Activated T-helper 17 cell treated with anti-CD3 and anti-CD28 coated beads, Interleukin-2, amount 50 U/mL, for 72 hours (primary cell): Measurements from ENCODE around the gene CGB5. TPM values are rescaled to one million over a fixed set of nuclear protein-coding genes. Genes with fewer than 3 reads are reported as not detected.
A peak's percentile ranks its signal among the peaks of the same experiment; 100 is the strongest.
"Not testable (repeated sequence)": the region's sequence is repeated elsewhere in the genome, so short reads cannot be mapped to it uniquely, and the experiment has no call there.

Experiments
- ATAC-seq: fragments of 150-1000 bp; cut with Tn5 transposase; replicated peaks from 2 replicates; pipeline ENCODE4 v1.10.0; 2021; ENCODE audit warnings: mild to moderate bottlenecking, moderate library complexity
- H3K27ac Mint-ChIP-seq: one replicate; pipeline ENCODE4 v1.8.0; 2022; ENCODE audit warnings: mixed read lengths
- H3K27me3 Mint-ChIP-seq: one replicate; pipeline ENCODE4 v1.8.0; 2022; ENCODE audit warnings: mixed read lengths
- H3K36me3 Mint-ChIP-seq: one replicate; pipeline ENCODE4 v1.8.0; 2022; ENCODE audit warnings: low read depth, mild to moderate bottlenecking, mixed read lengths
- H3K4me1 Mint-ChIP-seq: one replicate; pipeline ENCODE4 v1.8.0; 2022; ENCODE audit warnings: mixed read lengths
- H3K4me3 Mint-ChIP-seq: one replicate; pipeline ENCODE4 v1.8.0; 2022; ENCODE audit warnings: mild to moderate bottlenecking, mixed read lengths
- H3K9me3 Mint-ChIP-seq: one replicate; pipeline ENCODE4 v1.8.0; 2022; ENCODE audit warnings: mixed read lengths
- total RNA-seq, 2 donors: library from RNA; stranded (reverse); gene quantifications; one replicate each; pipeline ENCODE4 v1.2.3, GENCODE V29; 2022

CGB5 gene
- total RNA-seq, 2 donors from 2014 or later, result not detected

DNA sequence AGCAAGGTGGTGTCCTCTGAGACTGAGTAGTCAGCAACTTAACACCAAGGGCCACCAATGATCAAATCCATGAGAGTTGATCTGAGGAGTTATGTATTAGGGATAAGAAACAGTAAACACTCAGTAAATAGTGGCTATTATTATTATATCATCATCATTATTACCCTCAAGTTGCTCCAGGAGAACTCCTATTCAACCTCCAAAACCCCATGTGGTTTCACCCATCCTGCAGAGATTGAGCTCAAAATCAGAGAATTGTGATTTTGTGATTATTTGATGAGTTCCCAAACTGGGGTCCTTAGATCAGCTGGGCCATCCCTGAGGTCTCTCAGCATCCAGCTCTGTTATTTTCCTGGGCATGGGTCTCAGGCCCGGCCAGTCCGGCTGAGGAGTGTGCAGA lies 17.4 kb downstream of the CGB5 start:
- Mint-ChIP-seq H3K4me3 (no peak overlapping the region), H3K9me3 (no peaks in the 10 kb centered on the region), H3K36me3 (no peaks in the 10 kb centered on the region), H3K27me3 (peaks cover 33% of the 10 kb centered on the region), H3K4me1 (peaks cover 8% of the 10 kb centered on the region), H3K27ac (no peak overlapping the region)
- no peak for ATAC-seq

GRCh38 chr19:49061445-49061844 lies 17.8 kb downstream of the CGB5 start:
- peak; percentile 20 for ATAC-seq
- H3K4me1 Mint-ChIP-seq, result peaks cover 8% of the 10 kb centered on the region
- H3K9me3 Mint-ChIP-seq, result no peaks in the 10 kb centered on the region
- no peaks in the 10 kb centered on the region for H3K36me3 Mint-ChIP-seq
- no peak overlapping the region for H3K27ac Mint-ChIP-seq
- H3K27me3 Mint-ChIP-seq, result peaks cover 38% of the 10 kb centered on the region
- no peak overlapping the region for H3K4me3 Mint-ChIP-seq

DNA sequence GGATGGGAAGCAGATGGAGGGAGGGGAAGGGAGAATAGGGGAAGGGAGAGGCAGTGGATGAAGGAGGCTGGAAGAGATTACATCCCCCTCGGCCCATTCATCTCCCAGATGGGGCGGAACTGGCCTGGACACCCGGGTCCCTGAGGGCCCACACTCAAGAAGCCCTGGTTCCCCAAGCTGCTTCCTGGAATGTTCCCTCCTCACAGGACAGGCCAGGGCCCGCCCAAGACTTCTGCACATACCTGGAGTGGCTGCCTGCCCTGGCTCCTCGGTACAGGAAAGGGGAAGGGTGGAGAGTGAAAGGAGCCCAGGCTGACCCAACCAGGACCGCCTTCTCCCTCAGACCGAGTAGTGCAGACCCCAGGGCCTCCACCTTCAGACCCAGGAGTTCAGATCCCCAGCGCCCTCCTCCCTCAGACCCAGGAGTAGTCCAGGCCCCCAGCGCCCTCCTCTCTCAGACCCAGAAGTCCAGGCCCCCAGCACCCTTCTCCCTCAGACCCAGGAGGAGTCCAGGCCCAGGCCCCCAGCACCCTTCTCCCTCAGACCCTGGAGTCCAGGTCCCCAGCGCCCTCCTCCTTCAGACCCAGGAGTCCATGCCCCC lies 20.5 kb downstream of the CGB5 start:
- peaks cover 38% of the 10 kb centered on the region for H3K27me3 Mint-ChIP-seq
- H3K9me3 Mint-ChIP-seq, result no peaks in the 10 kb centered on the region
- H3K4me1 Mint-ChIP-seq, result no peaks in the 10 kb centered on the region
- H3K4me3 Mint-ChIP-seq, result no peak overlapping the region
- no peaks in the 10 kb centered on the region for H3K36me3 Mint-ChIP-seq
- H3K27ac Mint-ChIP-seq, result no peak overlapping the region
- ATAC-seq, result no peak

DNA sequence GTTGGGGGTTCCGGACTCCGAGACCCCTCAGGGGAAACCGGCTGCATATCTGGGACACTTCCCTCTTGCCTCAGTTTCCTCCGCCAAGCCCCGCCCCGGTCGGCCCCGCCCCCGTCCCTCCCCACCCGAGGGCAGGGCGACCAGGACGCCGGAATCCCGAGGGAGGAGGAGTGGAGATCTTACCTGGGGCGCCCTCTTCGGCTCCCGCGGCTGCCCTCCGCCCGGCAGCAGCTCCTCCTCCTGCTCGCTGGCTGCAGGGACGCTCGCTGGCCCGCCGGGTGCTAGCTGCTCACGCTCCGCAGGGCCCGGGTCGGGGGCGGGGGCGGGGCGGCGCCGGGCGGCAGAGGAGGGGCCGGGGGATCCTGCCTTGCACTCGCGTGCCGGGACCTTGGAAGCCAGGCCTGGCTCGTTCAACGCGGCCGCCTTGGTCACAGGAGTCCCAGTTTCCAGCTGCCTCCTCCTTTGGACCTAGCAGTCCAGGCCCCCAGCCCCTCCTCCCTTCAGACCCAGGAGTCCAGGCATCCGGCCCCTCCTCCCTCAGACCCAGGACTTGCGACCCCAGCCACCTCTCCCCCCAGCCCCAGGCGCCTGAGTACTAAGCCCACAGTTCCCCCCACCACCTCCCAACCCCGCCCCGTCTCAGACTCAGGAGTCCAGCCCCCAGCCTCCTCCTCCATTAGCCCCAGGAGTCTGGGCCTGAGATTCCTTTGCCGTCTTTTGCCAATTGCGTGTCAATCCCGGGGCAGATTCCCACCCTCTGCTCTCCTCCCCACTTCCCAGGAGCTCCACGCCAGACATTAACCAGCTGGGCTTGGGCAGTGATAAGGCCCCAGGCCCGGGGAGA lies 21.3 kb downstream of the CGB5 start, which contains the start of gene NTF4:
Gene NTF4 (minus strand): TSS at position 51 of the 844 bp plus-strand sequence. CDS start 2,821 bp downstream, outside the sequence.
- H3K27ac Mint-ChIP-seq, result no peak within 1 kb of the TSS
- H3K4me3 Mint-ChIP-seq, result no peak within 1 kb of the TSS
- H3K9me3 Mint-ChIP-seq, result no peaks in the 10 kb centered on the region
- no peaks in the 10 kb centered on the region for H3K36me3 Mint-ChIP-seq
- peaks cover 40% of the 10 kb centered on the region for H3K27me3 Mint-ChIP-seq
- H3K4me1 Mint-ChIP-seq, result no peaks in the 10 kb centered on the region
- ATAC-seq, result no peak

GRCh38 chr19:49065905-49066512 lies 22.4 kb downstream of the CGB5 start:
- Mint-ChIP-seq H3K9me3 (no peaks in the 10 kb centered on the region), H3K27me3 (peaks cover 41% of the 10 kb centered on the region), H3K36me3 (no peaks in the 10 kb centered on the region), H3K4me3 (no peak overlapping the region), H3K27ac (no peak overlapping the region), H3K4me1 (no peaks in the 10 kb centered on the region)
- ATAC-seq, result no peak

GRCh38 chr19:49067554-49067953 lies 23.9 kb downstream of the CGB5 start:
- no peaks in the 10 kb centered on the region for H3K4me1 Mint-ChIP-seq
- H3K4me3 Mint-ChIP-seq, result no peak overlapping the region
- peaks cover 40% of the 10 kb centered on the region for H3K27me3 Mint-ChIP-seq
- H3K36me3 Mint-ChIP-seq, result no peaks in the 10 kb centered on the region
- no peaks in the 10 kb centered on the region for H3K9me3 Mint-ChIP-seq
- H3K27ac Mint-ChIP-seq, result no peak overlapping the region
- no peak for ATAC-seq

- Mint-ChIP-seq H3K27me3 (peaks cover 53% of the 10 kb centered on the region), H3K4me3 (no peak overlapping the region), H3K27ac (no peak overlapping the region), H3K4me1 (peaks cover 9% of the 10 kb centered on the region), H3K9me3 (no peaks in the 10 kb centered on the region), H3K36me3 (peaks cover 10% of the 10 kb centered on the region)
- ATAC-seq, result no peak
Measured at GRCh38 chr19:49069026-49069425, 25.4 kb downstream of the CGB5 start.

DNA sequence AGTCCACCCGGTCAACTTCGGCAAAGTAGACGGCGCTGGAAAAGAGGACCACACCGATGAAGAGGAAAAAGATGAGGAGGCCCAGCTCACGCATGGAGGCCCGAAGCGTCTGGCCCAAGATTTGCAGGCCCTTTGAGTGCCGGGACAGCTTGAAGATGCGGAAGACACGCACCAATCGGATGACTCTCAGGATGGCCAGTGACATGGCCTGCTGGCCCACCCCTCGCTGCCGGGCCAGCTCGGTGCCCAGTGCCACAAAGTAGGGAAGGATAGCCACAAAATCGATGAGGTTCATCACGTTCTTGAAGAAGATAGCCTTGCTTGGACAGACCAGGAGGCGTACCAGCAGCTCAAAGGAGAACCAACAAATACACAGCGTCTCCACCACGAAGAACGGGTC lies 26.8 kb downstream of the CGB5 start:
- Mint-ChIP-seq H3K36me3 (peaks cover 10% of the 10 kb centered on the region), H3K27me3 (peaks cover 54% of the 10 kb centered on the region), H3K4me1 (peaks cover 9% of the 10 kb centered on the region), H3K4me3 (no peak overlapping the region), H3K27ac (no peak overlapping the region), H3K9me3 (no peaks in the 10 kb centered on the region)
- ATAC-seq, result no peak

DNA sequence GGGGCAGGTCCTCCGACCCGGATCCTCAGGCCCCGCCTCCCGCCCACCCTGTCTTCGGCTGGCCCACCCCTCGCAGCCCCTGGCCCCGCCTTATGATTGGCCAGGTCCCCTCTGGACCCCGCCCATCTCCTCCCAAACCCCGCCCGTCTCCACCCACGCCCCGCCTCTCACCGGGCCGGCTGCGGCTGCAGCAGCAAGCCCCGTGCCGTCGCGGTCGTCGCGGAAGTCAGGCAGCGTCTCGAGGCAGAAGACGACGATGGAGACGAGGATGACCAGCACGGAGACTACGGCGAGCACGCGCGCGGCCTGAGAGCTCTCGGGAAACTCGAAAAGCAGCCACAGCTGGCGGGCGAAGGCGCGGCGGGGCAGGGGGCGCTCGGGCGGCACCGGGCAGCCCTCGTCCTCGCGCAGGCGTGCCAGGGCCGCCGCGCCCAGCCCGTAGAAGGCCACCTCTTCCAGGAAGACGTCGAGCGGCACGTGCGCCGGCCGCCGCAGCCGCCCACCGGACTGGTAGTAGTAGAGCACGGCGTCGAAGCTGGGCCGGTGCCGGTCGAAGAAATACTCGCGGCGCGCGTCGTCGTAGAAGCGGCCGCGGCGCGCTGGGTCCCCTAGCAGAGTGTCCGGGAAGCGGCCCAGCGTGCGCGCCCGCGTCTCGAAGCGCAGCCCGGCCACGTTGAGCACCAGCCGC lies 28.4 kb downstream of the CGB5 start:
- Mint-ChIP-seq H3K27me3 (peaks cover 43% of the 10 kb centered on the region), H3K36me3 (peaks cover 10% of the 10 kb centered on the region), H3K27ac (no peak overlapping the region), H3K4me3 (no peak overlapping the region), H3K9me3 (no peaks in the 10 kb centered on the region), H3K4me1 (peaks cover 9% of the 10 kb centered on the region)
- ATAC-seq, result no peak

DNA sequence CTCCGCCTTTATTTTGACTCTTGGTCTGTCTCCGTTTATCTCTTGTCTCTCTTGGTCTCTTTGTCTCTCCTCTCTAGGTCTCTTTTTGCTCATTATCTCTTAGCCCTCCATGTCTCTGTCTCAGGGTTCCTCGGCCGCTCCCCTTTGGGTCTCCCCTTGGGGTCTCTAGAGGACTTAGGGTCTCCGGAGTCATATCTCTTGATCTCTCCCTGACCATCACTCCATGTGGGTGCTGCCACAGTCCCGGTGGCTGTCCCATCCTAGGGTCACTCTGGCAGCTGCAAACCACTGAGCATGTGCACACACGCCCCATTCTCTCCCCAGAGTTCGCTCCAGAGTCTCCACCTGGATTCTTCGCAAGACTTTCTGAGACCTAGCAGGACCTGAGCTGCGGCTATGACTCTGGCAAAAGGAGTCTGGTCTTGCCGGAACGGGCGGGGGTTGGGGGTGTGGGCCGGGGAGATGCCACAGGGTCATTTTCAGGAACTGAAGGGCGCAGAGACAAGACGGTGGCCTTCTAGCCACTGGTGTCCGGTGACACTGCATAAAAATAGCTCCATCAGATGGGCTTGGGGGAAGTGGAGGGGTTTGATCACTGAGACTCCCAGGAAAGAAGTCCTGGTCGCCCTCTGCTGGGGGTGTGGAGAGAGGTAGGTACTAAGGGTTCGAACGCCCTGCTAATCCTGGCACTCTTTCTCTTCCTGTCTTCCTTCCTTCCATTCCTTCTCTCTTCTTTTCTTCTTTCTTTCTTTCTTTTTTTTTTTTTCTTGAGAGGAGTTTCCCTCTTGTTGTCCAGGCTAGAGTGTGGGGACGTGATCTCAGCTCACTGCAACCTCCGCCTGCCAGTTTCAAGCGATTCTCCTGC lies 30.1 kb downstream of the CGB5 start:
- Mint-ChIP-seq H3K9me3 (no peaks in the 10 kb centered on the region), H3K27ac (no peak overlapping the region), H3K27me3 (peaks cover 34% of the 10 kb centered on the region), H3K36me3 (peaks cover 10% of the 10 kb centered on the region), H3K4me3 (peak overlapping the region; percentile 53), H3K4me1 (peaks cover 9% of the 10 kb centered on the region)
- no peak for ATAC-seq

DNA sequence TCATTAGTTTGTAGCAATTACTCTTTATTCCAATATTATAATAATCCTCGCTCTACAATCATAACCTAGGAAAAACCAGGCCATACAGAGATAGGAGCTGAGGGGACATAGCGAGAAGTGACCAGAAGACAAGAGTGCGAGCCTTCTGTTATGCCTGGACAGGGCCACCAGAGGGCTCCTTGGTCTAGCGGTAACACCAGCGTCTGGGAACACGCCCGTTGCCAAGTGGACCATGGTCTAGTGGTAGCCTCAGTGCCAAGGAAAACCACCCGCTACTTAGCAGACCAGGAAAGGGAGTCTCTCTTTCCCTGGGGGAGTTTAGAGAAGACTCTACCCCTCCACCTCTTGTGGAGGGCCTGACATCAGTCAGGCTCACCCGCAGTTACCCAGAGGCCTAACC lies 31.2 kb downstream of the CGB5 start:
- not testable (repeated sequence) for H3K9me3 Mint-ChIP-seq, H3K4me1 Mint-ChIP-seq, H3K27ac Mint-ChIP-seq, H3K4me3 Mint-ChIP-seq, ATAC-seq
- Mint-ChIP-seq H3K27me3 (peaks cover 26% of the 10 kb centered on the region), H3K36me3 (peaks cover 10% of the 10 kb centered on the region)

- Mint-ChIP-seq H3K27ac (no peak overlapping the region), H3K9me3 (no peaks in the 10 kb centered on the region), H3K4me3 (no peak overlapping the region), H3K36me3 (peaks cover 5% of the 10 kb centered on the region), H3K4me1 (peaks cover 5% of the 10 kb centered on the region), H3K27me3 (peaks cover 13% of the 10 kb centered on the region)
- ATAC-seq, result no peak
Measured at GRCh38 chr19:49080392-49080791, 36.7 kb downstream of the CGB5 start.

DNA sequence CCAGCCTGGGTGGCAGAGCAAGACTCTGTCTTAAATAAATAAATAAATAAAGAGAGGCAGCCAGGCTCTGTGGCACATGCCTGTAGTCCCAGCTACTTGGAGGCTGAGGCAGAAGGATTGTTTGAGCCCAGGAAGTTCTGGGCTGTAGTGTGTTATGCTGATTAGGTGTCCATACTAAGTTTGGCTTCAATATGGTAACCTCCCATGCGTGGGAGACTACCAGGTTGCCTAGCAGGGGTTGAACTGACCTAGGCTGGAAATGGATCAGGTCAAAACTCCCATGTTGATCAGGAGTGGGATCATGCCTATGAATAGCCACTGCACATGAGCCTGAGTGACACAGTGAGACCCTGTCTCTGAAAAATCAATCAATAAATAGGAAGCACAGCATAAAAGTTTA lies 37.6 kb downstream of the CGB5 start:
- no peaks in the 10 kb centered on the region for H3K9me3 Mint-ChIP-seq
- peaks cover 7% of the 10 kb centered on the region for H3K4me1 Mint-ChIP-seq
- peaks cover 14% of the 10 kb centered on the region for H3K36me3 Mint-ChIP-seq
- peak overlapping the region; percentile 15 for H3K27ac Mint-ChIP-seq
- H3K27me3 Mint-ChIP-seq, result peaks cover 8% of the 10 kb centered on the region
- no peak overlapping the region for H3K4me3 Mint-ChIP-seq
- no peak for ATAC-seq
